Glomerular visceral epithelial cell (primary cell): ENCODE measurements around the gene FRA10AC1.

ENCODE experiments used
- DNase-seq: peaks from one replicate; pipeline ENCODE4 v3.0.0-alpha.2; 2016; ENCODE audit errors: extremely low spot score

Gene FRA10AC1, protein sequence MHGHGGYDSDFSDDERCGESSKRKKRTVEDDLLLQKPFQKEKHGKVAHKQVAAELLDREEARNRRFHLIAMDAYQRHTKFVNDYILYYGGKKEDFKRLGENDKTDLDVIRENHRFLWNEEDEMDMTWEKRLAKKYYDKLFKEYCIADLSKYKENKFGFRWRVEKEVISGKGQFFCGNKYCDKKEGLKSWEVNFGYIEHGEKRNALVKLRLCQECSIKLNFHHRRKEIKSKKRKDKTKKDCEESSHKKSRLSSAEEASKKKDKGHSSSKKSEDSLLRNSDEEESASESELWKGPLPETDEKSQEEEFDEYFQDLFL

DNA sequence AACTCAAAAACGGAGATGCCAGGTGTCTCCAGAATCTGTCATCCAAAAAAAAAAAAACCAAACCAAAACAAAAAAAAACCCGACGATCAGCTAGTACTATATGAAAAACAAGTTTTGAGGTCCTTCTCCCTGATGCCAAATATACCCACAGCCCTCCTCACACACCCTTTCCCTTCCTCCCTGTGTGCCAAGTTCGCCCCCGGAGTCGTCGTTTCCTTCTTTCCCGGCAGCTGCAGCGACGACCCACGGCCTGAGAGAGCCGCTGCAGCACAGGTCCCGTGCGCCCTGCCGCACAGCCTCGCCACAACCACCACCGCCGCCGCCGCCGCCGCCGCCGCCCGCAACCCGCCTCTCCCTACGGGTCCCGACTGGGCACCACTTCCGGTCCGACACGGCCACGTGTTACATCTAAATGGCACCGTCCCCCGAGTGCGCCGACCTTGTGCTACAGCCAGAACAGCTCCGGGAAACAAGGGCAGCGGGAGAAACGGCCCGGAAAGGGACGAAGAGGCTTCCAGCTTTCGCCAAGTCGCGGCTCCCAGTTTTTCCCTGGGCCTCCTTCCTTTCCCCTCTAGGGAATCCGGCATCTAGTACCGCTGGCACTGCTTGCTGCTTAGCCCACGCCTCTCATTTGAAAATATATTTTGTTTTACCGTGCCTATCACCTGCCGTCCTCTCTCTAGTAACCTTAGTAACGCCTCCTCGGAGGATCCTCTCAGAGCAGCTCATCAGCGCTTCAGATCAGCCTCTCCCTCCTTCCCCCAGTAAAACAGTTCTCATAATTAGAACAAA, at the start of gene FRA10AC1:
Gene FRA10AC1, minus strand, starts transcription at position 383 of the 792 bp plus-strand sequence. CDS start 2,486 bp downstream, outside the sequence.
- DNase-seq: peak; percentile 94

DNA sequence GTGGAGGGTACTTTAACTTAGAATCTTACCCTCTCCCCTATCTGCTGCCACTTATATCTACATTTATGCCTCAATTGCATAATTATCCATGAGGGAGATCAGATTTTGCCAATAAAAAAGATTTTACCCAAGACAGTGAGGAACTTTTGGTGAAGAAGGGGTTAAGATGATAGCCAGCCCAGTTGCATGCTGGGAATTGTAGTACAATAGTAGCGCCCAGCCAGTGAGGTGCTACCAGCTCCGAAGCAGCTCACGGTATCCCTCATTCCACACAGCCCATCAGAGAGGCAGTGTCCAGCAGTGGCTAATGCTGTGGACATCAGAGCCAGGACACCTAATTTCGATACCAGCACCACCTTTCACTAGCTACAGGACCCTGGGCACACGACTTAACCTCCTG, 49.4 kb upstream of the FRA10AC1 start:
- DNase-seq: peak; percentile 20

- no peak for DNase-seq
These were observed 48.7 kb upstream of the FRA10AC1 start for GRCh38 chr10:93751124-93751523.

- DNase-seq: no peak
These were observed 46.9 kb upstream of the FRA10AC1 start for GRCh38 chr10:93749218-93749799.

- peak; percentile 99 for DNase-seq
These were observed 44.5 kb upstream of the FRA10AC1 start for GRCh38 chr10:93746844-93747284.

DNA sequence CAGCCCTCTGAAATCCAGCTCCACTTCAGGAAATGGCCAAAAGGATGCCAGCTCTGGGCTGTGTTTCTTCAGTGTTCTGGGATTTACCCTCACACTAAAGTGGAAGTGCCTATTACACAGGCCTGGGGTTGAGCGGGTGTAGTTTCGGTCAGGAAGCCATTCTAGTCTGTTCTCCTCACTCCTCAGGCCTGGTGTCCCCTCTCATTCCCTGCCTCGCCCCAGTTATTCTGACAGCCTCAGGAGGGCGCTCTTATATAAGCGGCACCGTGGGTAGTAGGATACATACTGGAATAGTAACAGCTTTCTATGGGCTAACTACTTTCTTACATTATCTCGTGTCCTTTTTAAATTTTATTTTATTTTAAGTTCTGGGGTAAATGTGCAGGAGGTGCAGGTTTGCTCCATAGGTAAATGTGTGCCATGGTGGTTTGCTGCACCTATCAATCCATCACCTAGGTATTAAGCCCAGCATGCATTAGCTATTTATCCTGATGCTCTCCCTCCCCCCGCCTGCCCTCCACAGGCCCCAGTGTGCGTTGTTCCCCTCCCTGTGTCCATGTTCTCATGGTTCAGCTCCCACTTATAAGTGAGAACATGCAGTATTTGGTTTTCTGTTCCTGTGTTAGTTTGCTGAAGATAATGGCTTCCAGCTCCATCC, 43.1 kb upstream of the FRA10AC1 start:
- DNase-seq: peak; percentile 36

DNA sequence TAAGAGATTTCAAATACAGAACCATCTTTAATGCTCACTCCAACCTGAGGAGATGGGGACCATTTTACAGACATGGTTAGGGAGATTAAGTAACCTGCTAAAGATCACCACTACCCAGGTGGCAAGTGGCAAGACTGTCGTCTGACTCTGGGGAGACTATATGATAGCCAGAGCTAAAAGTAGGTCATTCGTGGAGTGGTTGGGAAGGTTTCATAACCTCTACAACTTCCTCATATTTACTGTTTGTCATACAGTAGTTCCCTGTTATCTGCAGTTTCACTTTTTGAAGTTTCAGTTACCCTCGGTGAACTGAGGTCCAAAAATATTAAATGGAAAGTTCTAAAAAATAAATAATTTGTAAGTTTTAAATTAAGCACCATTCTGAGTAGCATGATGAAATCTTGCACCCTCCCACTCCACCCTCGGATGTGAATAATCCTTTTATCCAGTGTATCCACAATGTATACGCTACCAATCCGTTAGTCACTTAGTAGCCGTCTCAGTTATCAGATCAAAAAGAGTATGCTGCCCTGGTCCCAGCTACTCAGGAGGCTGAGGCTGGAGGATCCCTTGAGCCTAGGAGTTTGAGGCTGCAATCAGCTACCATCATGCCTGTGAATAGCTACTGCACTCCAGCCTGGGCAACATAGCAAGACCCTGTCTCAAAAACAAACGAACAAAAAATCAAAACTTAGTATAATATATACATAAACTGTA, 40.4 kb upstream of the FRA10AC1 start:
- DNase-seq: no peak

- no peak for DNase-seq
These were observed 39.0 kb upstream of the FRA10AC1 start for GRCh38 chr10:93741367-93741766.

- DNase-seq: no peak
These were observed 23.6 kb upstream of the FRA10AC1 start for GRCh38 chr10:93726024-93726423.

- DNase-seq: no peak
These were observed 20.8 kb upstream of the FRA10AC1 start for GRCh38 chr10:93723153-93723552.

DNA sequence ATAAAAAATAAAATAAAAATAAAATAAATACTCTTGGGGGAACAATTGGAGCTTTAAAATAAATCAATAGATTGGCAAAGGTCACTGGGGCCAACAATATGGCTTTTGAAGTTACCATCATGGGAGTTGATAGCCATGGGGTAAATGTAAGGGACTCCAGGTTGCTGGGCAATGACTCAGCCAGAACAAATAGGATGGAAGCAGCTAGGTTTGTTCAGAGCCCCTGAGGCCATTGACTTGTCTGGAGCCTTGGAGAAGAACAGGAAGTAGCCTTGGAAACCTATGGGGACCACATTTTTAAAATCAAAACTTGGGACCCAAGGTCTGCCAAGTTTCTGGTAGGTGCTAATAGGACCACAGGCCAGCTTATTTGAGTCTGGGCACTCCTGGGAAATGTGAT, 20.2 kb upstream of the FRA10AC1 start:
- DNase-seq: no peak

GRCh38 chr10:93719901-93720300, 17.5 kb upstream of the FRA10AC1 start:
- no peak for DNase-seq

- no peak for DNase-seq
These were observed 16.7 kb upstream of the FRA10AC1 start for GRCh38 chr10:93718937-93719725.

GRCh38 chr10:93716766-93717165, 14.4 kb upstream of the FRA10AC1 start:
- DNase-seq: no peak

- DNase-seq: no peak
These were observed 13.0 kb upstream of the FRA10AC1 start for GRCh38 chr10:93715345-93715744.

- DNase-seq: no peak
These were observed 10.2 kb upstream of the FRA10AC1 start for GRCh38 chr10:93712593-93712992.

DNA sequence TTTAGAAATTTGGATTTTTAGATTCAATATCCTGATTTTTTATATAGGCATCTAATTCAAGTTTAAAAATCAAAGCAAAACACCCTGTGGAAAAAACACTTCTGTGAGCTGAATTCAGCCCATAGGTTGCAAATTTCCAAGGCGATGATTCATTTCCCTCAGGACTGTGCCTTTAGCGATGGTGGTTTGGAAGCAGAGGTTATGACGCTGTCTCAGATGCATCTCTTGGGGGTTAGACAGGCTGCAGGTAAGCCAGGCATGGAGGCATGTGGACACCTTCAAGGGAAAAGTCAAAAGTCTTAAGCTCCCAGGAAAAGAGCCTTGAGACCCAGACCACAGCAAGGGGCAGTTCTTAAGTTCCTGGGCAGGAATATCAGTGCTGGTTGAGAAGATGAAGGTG, 9.5 kb upstream of the FRA10AC1 start:
- DNase-seq: peak; percentile 7

- DNase-seq: no peak
These were observed 8.0 kb upstream of the FRA10AC1 start for GRCh38 chr10:93710333-93710909.

GRCh38 chr10:93707623-93708022, 5.2 kb upstream of the FRA10AC1 start:
- no peak for DNase-seq

DNA sequence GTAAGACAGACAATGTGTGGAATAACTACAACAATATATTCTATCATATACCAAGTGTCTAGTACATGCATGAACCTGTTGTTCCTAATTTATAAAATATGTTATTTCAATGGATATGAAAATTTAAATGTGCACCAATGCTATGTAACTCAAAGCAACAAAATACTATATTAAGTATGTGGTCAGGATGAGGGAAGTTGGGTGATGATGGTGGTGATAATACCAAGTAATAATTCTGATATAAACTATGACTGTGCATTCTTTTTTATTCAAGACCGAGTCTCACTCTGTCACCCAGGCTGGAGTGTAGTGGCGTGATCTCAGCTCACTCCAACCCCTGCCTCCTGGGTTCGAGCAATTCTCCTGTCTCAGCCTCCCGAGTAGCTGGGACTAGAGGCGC, 2.1 kb upstream of the FRA10AC1 start:
- no peak for DNase-seq
